Lower lobe of right lung (tissue), 2 donors: ENCODE measurements around the gene TJP2. TPM values are rescaled to one million over a fixed set of nuclear protein-coding genes. Genes with fewer than 3 reads are reported as not detected.
A peak's percentile ranks its signal among the peaks of the same experiment; 100 is the strongest.

ENCODE experiments used
- ATAC-seq, 2 donors: fragments of 200-7000 bp; cut with Tn5 transposase; one replicate each; pipeline ENCODE4 v1.9.1; 2020 to 2022; ENCODE audit warnings: mild to moderate bottlenecking in 2 of 2, moderate library complexity in 2 of 2
- DNase-seq: peaks from one replicate; pipeline ENCODE4 v3.0.0-alpha.2; 2020
- H3K27ac ChIP-seq: fragments of 200-600 bp; one replicate; pipeline ENCODE4 v1.8.0; 2022
- H3K27me3 ChIP-seq: fragments of 200-600 bp; one replicate; pipeline ENCODE4 v1.8.0; 2022; ENCODE audit warnings: low read depth
- H3K36me3 ChIP-seq: fragments of 200-600 bp; one replicate; pipeline ENCODE4 v1.8.0; 2022; ENCODE audit warnings: mild to moderate bottlenecking
- H3K4me1 ChIP-seq: fragments of 200-600 bp; one replicate; pipeline ENCODE4 v1.8.0; 2022
- H3K4me3 ChIP-seq: fragments of 200-600 bp; one replicate; pipeline ENCODE4 v1.8.0; 2022; ENCODE audit warnings: mild to moderate bottlenecking
- H3K9me3 ChIP-seq: fragments of 200-600 bp; one replicate; pipeline ENCODE4 v1.8.0; 2022
- intact Hi-C: fragments of 100-400 bp; cut with DNase I; formaldehyde crosslinking; loops from one replicate; pipeline ENCODE4 v1.11.0; 2022
- total RNA-seq: library from RNA; stranded (reverse); fragmentation: NEBNext Ultra II Directional; extraction: Animal tissue kit (Norgen Biotek cat#: 25700); gene quantifications from one replicate; pipeline ENCODE4 v1.2.1, GENCODE V29; 2021
- TF ChIP-seq, protein P1 (sequence below): fragments of 200-600 bp; IDR thresholded peaks from one replicate; pipeline ENCODE4 v1.8.0; 2022; ENCODE audit warnings: antibody characterized with exemption, mild to moderate bottlenecking
- donor health status: DM: no; HTN: yes; CAD: no; lungs with severe emphysema.

TJP2 gene
- total RNA-seq, 1 donor from 2014 or later = 124 TPM

DNA sequence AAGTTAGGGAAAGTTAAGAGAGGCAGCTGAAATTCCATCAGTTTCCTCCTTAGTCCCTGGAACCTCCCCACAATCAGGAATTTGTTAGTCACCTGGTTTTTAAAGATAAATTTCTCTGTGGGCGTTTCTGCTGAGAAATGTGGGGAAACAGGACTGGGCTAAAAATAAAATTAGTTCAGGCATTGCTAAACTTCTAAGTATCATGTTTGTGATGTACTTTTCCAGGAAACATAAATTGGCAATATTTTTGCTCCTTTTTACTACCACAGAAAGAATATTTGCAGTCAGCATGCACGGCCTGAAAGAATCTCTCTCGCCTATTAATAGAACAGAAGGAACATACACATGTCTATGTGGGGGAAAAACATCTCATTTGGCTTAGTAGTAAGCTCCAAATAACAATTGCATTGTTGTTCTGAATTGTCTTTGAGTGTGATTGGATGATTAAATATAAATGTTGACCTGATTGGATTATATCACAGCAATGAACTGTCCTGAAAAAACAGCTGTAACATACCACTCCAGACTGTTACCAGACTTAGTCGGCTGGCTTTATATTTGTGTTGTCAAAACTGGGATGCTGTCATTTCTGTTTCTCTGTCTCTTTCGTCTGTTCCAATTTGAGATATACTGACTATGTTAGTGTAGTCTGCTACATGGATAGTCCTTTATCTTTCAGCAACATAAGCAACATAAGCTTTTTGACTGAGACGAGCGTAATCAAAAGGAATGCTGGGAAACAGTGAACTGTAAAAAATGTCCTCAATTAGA is 12.9 kb downstream of the TJP2 start:
- H3K36me3 ChIP-seq = no peaks in the 10 kb centered on the region
- DNase-seq (no peak), ATAC-seq (peak; percentile 39 to 79)
- no peak overlapping the region for H3K4me3 ChIP-seq
- intact Hi-C loops = no loop called here
- H3K27me3 ChIP-seq = no peaks in the 10 kb centered on the region
- TF ChIP-seq, protein P1, sequence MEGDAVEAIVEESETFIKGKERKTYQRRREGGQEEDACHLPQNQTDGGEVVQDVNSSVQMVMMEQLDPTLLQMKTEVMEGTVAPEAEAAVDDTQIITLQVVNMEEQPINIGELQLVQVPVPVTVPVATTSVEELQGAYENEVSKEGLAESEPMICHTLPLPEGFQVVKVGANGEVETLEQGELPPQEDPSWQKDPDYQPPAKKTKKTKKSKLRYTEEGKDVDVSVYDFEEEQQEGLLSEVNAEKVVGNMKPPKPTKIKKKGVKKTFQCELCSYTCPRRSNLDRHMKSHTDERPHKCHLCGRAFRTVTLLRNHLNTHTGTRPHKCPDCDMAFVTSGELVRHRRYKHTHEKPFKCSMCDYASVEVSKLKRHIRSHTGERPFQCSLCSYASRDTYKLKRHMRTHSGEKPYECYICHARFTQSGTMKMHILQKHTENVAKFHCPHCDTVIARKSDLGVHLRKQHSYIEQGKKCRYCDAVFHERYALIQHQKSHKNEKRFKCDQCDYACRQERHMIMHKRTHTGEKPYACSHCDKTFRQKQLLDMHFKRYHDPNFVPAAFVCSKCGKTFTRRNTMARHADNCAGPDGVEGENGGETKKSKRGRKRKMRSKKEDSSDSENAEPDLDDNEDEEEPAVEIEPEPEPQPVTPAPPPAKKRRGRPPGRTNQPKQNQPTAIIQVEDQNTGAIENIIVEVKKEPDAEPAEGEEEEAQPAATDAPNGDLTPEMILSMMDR = no peak
- H3K9me3 ChIP-seq = no peaks in the 10 kb centered on the region
- H3K4me1 ChIP-seq = peaks cover 63% of the 10 kb centered on the region
- H3K27ac ChIP-seq = peak overlapping the region; percentile 63

DNA sequence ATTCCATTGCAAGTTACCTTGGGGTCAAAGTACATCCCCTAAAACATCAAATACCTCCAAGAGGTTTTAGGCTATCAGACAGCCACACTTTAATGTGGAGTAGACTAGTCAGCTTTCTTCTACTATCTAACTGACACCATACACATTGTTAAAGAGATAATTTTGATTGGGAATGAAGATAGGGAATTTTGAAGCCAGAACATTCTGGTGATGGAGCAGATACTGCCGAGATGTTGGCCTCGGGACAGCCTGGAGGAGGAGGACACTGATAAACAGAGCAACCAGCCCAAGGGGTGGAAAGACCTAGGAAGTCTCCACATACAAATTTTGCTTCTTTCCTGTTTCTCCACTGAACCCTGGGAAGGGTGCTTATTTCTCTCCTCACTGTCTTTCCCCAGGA is 14.9 kb downstream of the TJP2 start:
- no peaks in the 10 kb centered on the region for H3K9me3 ChIP-seq
- H3K27ac ChIP-seq = peak overlapping the region; percentile 32
- H3K4me3 ChIP-seq = no peak overlapping the region
- TF ChIP-seq, protein P1 = no peak
- H3K4me1 ChIP-seq = peaks cover 72% of the 10 kb centered on the region
- H3K27me3 ChIP-seq = no peaks in the 10 kb centered on the region
- no peak for DNase-seq
- intact Hi-C loops = no loop called here
- no peak for ATAC-seq
- H3K36me3 ChIP-seq = no peaks in the 10 kb centered on the region

DNA sequence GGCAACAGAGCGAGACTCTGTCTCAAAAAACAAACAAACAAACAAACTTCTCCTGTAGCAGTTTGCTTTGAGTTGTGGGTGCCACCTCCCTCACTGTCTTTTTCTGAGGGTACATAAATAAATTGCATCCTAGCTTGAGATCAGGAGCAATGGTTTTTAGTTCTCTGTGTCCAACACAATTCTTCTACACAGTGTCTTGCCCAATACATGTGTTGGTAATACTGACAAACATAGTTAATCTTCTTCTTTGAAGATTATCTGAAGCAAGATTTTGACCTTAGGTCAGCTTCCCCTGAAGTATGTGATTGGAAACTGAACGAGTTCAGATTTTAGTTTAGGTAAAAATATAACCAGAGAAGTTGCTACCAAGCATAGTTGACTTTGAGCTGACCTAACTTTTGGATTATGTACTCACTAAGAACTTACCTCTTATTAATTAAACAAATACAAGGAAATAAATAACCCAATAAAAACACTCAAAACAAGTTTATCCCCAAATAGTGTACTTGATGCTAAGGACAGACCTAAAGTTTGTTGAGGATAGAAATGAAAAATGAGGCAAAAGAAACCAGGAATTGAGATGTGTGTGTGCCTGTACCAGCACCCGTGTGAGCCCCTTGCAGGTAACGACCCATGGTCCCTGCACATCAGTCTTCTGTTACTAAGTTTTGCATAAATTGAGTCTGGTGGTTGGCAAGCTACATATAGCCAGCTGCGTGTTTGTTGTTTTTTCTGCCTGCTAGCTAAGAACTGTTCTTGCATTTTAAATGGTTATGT is 16.2 kb downstream of the TJP2 start:
- TF ChIP-seq, protein P1 = no peak
- Histone ChIP-seq H3K36me3 (no peaks in the 10 kb centered on the region), H3K9me3 (no peaks in the 10 kb centered on the region), H3K27ac (peak overlapping the region; percentile 53), H3K4me1 (peaks cover 72% of the 10 kb centered on the region), H3K4me3 (no peak overlapping the region), H3K27me3 (no peaks in the 10 kb centered on the region)
- DNase-seq = no peak
- intact Hi-C loops = loop anchor here (5.0 kb wide), 1 partner anchor 138 kb away; no protein-coding TSS in a partner anchor
- no peak for ATAC-seq

DNA sequence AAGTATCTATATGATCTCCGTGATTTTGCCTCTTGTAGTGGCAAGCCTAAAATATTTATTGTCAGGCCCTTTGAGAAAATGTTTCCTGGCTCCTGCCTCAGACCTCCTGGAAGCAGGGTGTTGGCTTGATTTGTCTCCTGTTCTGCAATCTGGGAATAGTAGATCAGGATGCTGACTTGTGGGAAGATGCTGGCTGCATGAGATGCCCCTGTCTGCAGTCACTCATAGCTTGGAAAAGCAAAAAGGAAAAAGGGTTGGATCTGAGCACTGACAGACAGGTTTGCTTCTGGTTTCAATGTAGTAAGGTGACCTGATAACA is 16.7 kb downstream of the TJP2 start:
- Histone ChIP-seq H3K9me3 (no peaks in the 10 kb centered on the region), H3K27ac (peak overlapping the region; percentile 53), H3K36me3 (no peaks in the 10 kb centered on the region), H3K27me3 (no peaks in the 10 kb centered on the region), H3K4me3 (no peak overlapping the region), H3K4me1 (peaks cover 72% of the 10 kb centered on the region)
- TF ChIP-seq, protein P1 = no peak
- DNase-seq = no peak
- ATAC-seq = no peak
- intact Hi-C loops = loop anchor here (5.0 kb wide), 1 partner anchor 139 kb away; no protein-coding TSS in a partner anchor

DNA sequence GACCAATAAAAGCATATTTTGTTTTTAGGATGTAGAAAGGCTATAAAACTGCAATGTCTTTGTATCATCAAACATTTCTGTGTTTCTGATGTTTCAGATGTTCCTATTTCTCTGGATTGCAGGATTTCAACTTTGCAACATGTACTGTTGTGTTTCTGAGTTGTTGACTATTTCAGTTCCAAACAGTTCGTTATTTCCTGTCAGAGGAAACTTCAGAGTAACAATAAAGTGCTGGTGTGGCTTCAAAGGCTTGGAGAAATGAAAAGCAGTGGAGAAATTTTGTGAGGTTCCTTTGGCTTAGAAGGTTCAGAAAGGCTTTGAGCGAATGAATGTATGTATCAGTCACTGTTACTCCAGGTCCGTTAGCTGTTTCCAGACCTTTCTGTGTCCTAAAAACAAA is 17.2 kb downstream of the TJP2 start:
- ATAC-seq (no peak), DNase-seq (no peak)
- H3K27ac ChIP-seq = peak overlapping the region; percentile 53

More for the DNA sequence above, 17.2 kb downstream of the TJP2 start:
- Histone ChIP-seq H3K36me3 (no peaks in the 10 kb centered on the region), H3K4me1 (peaks cover 69% of the 10 kb centered on the region), H3K4me3 (no peak overlapping the region), H3K9me3 (no peaks in the 10 kb centered on the region), H3K27me3 (no peaks in the 10 kb centered on the region)
- TF ChIP-seq, protein P1 = no peak
- intact Hi-C loops = loop anchor here (5.0 kb wide), 1 partner anchor 139 kb away; no protein-coding TSS in a partner anchor
